Measurements from ENCODE around the gene ARHGEF33.
"Not testable (repeated sequence)": the region's sequence is repeated elsewhere in the genome, so short reads cannot be mapped to it uniquely, and the experiment has no call there.

ARHGEF33 gene

GRCh38 chr2:38912619-38913018 lies 22.9 kb downstream of the ARHGEF33 start:
- no peak for DNase-seq

DNA sequence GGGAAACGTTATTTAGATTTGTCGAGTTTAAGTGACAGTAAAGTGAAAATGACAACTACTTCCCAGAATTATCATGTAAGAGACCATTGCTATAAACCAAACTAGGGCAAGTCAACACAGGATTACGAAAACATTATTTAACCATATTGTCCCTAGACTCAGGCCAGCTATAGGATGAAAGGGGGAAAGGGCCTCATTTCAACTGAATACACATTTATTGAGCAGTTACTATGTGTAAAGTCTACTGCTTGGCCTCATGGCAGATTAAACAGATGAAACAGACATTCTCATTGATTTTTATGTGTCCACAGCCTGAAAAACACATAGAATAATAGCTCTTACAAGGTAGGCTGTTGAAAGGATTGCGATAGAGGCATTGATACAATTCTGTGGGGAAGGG lies 32.7 kb downstream of the ARHGEF33 start:
- DNase-seq, result no peak

DNA sequence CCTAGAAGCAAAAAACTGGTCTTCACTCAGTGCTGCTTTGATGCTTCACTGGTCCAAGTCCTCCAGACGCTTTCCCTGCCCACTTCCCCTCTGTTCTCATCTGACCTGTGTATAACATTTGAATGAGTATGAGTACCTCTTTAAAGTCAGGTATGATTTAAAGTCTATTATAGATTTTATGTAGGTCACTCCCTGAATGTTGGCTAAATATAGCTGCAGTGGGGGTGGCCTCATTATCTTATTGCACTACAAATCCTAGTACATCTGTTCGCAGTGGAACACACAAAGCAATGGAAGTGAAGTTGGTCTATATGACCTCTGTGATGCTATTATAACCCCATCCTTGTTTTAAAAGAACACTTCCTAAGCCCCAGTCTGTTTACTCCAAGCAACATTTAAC lies 33.2 kb downstream of the ARHGEF33 start:
- no peak for DNase-seq

DNA sequence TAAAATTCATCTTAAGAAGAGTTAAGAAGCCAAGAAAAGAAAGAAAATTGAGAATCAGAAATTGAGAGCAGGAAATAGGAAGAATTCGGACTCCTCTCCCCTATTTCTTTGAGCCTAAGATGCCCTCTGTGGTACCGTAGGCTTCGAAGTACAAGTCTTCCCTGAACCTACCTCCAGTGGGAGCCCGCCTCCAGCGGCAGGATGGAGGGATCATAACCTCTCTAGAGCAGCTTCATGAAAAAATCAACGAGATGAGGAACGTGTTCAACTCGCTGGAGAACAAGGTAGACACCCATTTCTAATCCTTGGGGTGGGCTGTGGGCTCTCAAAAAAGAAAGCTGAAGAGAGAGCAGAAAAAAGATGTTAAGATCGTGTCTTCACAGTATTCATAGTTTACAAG lies 36.3 kb downstream of the ARHGEF33 start:
- no peak for DNase-seq

- DNase-seq, result no peak
These were observed 40.9 kb downstream of the ARHGEF33 start for GRCh38 chr2:38930600-38930999.

- DNase-seq, result no peak
These were observed 42.9 kb downstream of the ARHGEF33 start for GRCh38 chr2:38932586-38932985.

DNA sequence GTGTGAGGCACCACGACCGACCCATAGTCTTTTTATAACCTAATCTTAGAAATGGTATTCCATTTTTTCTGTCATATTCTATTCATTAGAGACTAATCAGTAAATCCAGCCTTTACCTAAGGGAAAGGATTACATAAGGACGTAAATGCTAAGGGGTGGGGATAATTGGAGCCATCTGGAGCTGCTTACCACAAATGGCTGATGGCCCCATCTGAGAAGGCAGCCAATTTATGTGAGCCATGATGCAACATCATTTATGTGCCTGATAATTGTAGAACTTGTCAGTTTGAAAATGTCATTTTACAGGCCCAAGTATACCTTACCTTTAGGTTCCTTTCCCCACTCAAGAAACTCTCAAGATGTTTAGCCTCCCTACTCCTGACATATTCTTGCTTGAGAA lies 44.0 kb downstream of the ARHGEF33 start:
- no peak for DNase-seq

DNA sequence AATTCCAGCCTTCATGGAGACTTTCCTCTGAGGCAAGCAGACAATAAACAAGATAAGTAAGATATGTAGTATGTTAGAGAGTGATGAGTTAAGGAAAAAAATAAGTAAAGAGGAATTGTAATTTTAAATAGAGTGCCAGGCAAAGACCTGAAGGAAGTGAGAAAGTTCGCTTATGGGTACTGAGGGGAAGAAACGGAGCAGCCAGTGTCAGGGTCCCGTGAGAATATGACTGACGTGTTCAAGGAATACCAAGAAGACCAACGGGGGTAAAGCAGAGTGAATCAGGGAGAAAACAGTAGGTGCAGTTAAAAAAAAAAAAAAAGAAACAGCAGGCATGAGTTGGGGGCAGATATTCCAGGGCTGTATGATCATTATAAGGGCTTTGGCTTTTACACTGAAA lies 45.1 kb downstream of the ARHGEF33 start:
- DNase-seq, result no peak

- no peak for DNase-seq
These were observed 46.0 kb downstream of the ARHGEF33 start for GRCh38 chr2:38935568-38936172.

DNA sequence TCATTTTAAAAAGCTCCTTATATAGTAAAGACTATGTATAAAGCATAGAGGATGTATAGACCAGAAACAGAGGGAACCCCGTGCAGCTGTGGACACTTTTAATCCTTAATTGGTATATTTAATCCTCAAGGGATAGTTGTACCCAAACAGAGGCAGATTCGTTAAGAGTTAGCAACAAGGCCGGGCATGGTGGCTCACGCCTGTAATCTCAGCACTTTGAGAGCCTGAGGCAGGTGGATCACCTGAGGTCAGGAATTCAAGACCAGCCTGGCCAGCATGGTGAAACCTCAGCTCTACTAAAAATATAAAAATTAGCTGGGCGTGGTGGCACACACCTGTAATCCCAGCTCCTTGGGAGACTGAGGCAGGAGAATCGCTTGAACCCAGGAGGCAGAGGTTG lies 46.8 kb downstream of the ARHGEF33 start:
- DNase-seq, result not testable (repeated sequence)

GRCh38 chr2:38937548-38937947 lies 47.9 kb downstream of the ARHGEF33 start:
- no peak for DNase-seq

DNA sequence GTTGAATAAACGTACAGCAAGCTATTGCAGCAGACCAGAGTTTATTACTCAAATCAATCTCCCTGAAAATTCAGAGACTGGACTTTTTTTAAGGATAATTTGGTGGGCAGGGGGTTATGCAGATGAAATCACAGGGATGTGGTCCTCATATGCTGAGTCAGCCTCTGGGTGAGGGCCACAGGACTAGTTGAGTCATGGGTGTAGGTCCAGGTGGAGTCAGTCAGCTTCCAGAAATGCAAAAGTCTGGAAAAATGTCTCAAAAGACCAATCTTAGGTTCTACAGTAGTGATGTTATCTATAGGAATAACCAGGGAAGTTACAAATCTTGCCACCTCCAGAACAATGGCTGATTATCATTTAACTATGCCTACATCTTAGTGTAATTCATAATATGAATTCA lies 51.1 kb downstream of the ARHGEF33 start:
- DNase-seq, result no peak

DNA sequence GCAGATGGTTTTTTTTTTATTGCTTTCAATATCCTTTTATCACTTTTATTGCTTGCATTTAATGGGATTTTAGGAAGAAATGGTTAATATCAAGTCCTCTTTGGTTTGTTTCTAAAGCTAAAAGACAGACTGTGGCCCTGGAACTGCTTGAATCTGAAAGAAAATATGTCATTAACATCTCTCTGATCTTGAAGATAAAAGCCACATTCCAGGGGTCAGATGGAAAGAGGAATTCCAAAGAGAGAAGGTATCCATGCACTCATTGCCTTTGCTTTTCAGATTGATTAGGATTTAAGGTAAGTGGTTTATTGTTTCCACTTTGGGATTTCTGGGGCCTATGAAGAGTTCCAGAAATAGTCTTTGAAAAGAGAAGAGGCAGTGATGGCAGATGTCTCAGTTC lies 54.1 kb downstream of the ARHGEF33 start:
- no peak for DNase-seq

GRCh38 chr2:38945372-38945771 lies 55.7 kb downstream of the ARHGEF33 start:
- no peak for DNase-seq

DNA sequence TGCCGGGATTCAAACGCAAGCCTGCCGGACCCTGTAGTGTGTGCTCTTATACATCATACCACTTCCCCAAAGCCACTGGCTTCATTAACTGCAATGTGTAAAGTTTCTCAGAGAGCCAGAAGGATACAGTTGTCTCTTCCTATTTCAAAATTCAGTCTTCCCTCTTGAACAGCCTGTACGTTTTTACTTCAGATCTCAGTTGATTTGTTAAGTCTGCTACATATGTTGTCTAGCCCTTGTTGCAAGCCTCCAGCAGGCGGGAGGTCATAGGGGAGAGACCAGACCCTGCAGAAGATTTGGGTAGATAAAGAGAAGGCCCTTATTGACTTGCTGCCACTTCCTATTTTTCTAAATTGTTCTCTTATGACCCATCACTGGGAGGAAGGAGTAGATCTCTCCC lies 56.2 kb downstream of the ARHGEF33 start:
- DNase-seq, result peak; percentile 21

GRCh38 chr2:38947241-38948239 lies 57.9 kb downstream of the ARHGEF33 start:
- peak; percentile 76 for DNase-seq

DNA sequence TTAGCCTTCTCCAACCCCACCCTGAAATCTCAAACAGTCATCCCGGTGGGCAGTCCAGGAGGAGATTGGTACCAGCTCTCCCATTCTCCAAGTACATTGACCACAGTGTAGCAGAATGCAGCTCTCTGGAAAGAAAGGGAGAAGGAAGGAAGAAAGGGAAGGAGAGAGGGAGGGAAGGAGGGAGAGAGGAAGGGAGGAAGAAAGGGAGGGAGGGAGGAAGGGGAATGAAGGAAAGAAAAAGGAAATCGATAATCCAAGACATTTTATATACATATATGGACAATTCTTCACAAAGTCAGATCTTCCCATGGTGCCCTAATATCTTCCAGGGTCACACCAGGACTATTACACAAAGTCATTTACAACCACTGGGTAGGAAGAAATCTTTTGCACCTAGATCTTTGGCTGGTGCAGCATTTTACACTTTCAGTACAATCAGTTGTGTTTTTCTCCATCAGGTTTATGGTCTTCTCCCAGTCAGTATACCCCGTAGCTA lies 58.8 kb downstream of the ARHGEF33 start:
- no peak for DNase-seq

DNA sequence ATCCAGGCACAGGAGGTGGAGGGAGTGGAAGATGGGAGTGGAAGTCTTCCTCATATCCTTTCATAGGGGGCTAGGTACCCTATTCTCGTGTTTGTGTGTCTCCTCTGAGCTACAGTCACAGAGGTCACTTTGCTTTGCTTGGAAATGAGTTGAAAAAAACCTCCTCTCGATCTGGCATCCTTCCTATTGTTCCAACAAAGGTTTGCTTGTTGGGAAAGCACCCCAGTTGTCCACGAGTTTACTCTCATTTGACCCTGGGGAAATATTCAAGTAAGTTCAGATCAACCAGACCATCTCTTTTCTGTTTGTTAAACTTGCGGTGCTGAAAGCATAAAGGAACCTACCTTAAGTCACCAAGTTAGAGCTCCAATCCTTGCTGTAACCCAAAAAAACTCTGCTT lies 59.3 kb downstream of the ARHGEF33 start:
- no peak for DNase-seq

DNA sequence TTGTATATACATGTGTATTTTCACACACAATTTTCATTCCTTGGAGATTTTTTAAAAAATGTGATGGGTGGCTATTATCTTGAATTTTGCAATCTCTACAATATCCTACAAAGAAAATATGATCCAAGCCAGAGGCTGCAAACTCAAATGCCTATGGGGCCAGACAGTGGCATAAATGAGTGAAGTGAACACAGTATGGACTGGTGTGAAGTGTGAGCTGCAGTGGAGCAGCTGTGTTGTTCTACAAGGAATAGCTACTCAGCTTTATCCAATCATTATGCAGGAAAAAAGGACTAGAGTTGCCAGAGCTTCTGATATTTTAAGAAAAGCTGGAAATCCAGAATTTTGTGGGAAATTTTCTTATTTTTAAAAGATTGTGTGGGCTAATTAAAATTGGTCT lies 62.1 kb downstream of the ARHGEF33 start:
- no peak for DNase-seq

DNA sequence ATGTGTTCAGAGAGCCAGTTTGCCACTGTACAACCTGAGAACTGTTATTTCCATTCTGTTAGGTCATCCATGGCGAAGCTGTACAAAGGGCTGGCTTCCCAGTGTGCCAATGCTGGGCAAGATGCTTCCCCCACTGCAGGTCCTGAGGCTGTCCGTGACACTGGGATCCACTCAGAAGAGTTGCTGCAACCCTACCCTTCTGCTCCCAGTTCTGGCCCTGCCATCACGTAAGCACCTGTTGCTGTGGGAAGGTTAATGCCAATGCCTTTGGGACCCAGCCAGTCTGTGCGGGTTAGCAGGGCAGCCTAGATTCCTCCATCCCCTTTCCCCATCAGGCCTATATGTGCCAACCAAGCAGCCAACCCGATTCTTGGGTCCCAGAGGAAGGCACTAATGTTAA lies 68.3 kb downstream of the ARHGEF33 start:
- DNase-seq, result no peak

DNA sequence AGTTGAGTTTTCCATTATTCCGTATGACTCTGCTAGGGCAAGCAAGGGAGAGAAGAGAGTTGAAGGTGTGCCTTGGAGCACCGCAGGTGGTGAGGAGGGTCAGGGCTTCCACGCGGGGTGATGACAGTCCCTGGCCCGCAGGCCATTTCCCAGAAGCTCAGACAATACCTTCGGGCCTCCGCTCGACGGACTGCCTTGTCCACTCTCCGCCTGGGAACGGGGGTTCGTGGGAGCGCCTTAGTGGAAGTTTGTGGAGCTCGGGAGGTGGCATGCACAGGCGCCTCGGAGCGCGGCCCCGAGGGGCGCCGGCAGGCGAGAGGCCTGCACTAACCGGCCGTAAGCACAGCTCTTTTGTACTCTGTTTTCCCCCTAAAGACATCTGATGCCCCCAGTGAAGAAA lies 69.8 kb downstream of the ARHGEF33 start:
- no peak for DNase-seq

- DNase-seq, result peak; percentile 87
These were observed 70.4 kb downstream of the ARHGEF33 start for GRCh38 chr2:38959938-38960608.

DNA sequence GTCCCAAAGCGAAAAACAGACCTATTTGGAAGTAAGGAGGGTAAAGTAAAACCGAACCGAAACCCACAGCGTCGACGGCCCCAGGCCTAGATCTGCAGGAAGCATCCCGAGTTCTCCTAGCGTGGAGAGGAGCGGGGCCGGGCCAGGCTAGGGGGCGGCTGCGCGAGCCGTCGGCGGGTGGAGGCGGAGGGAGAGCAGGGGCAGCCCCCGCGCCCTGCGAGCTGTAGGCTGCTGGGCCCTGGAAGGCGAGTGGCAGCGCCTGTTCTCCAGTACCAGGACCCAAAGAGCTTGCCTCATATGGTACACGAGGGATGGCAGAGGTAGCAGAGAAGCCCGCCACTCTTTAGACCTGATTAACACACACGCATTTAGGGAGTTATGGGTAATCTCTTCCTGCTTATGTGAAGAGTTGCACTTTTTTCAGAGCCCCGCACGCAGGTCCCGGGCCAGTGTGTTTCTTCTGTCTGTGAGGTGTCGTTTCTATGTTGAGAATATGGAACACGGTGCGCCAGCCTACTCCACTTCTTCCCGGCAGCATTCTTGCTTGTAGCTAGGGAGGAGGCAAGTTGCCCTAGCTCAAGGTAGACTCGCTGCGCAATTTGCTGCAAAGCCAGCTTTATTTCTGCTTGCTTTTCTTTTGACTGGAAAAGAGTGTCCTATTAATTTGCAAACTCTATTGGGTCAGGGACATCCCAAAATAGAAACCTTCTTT lies 71.1 kb downstream of the ARHGEF33 start:
- DNase-seq, result no peak

Data from suppressor macrophage treated with lipopolysaccharide for 4 hours (primary cell).